K562 (cell line): ENCODE results near the gene PRKD2. TPM values are rescaled to one million over a fixed set of nuclear protein-coding genes. Genes with fewer than 3 reads are reported as not detected.

ENCODE experiments used
- ATAC-seq: fragments of 200-7000 bp; cut with Tn5 transposase; 3 replicates; pipeline ENCODE4 v1.9.1; 2020; ENCODE audit warnings: moderate library complexity
- BruUV-seq: library from RNA; stranded (reverse); fragments of 400-500 nt; replicated peaks from 2 replicates; lab custom pipeline; 2021; lab: Mats Ljungman, UMichigan
- CTCF ChIA-PET: fragments of 300-600 bp; formaldehyde crosslinking; extraction: SDS; loops from one replicate; lab custom pipeline; 2021; ENCODE audit warnings: low intra/inter-chr PET ratio; lab: Yijun Ruan, JAX
- POLR2A ChIA-PET: fragments of 300-600, 350-650 bp; sonication (Branson Sonifier 250); formaldehyde crosslinking; extraction: SDS; loops from one replicate; lab custom pipeline; 2021; ENCODE audit warnings: antibody characterized with exemption, inconsistent platforms; lab: Yijun Ruan, JAX
- DNase-seq, 4 experiments: peaks; one replicate each; pipeline versions ENCODE4 v3.0.0 to v3.0.0-alpha.2; 2011 to 2018; ENCODE audit warnings: low spot score in 3 of 4, mixed read lengths in 3 of 4; ENCODE audit errors: extremely low read depth in 1 of 4
- FAIRE-seq: peaks from 2 replicates; lab custom pipeline; 2011; peaks lifted over from hg19 to GRCh38; lab: Jason Lieb, UNC
- H2AFZ ChIP-seq: 2 replicates; pipeline ENCODE4 v1.6.0; 2011; ENCODE audit warnings: low read depth, low read length, control low read depth, inconsistent platforms
- H3K27ac ChIP-seq: fragments of 200-600 bp; 3 replicates; pipeline ENCODE4 v1.8.0; 2011; ENCODE audit warnings: low read depth, mild to moderate bottlenecking, control low read depth, inconsistent platforms, low read length, moderate library complexity, mixed read lengths; ENCODE audit errors: extremely low read depth
- H3K27me3 ChIP-seq, 2 experiments: fragments of 300-600 bp in 1 of 2; 2 replicates in 1 of 2; 3 replicates in 1 of 2; pipeline versions ENCODE4 v1.6.0 to v1.8.0; 2011; ENCODE audit warnings: inconsistent platforms in 2 of 2, low read length in 2 of 2, mild to moderate bottlenecking in 1 of 2, mixed read lengths in 1 of 2, moderate library complexity in 1 of 2; ENCODE audit not compliant: control insufficient read depth in 2 of 2, insufficient read depth in 2 of 2
- H3K36me3 ChIP-seq: fragments of 300-600 bp; 3 replicates; pipeline ENCODE4 v1.8.0; 2011; ENCODE audit warnings: mild to moderate bottlenecking, low read length, inconsistent platforms; ENCODE audit not compliant: control insufficient read depth, insufficient read depth
- H3K4me1 ChIP-seq, 2 experiments: fragments of 200-600 bp in 1 of 2; replicated peaks in 1 of 2; 2 replicates in 1 of 2; 3 replicates in 1 of 2; pipeline versions ENCODE4 v1.5.1 to v1.8.0; 2011; ENCODE audit warnings: inconsistent platforms in 2 of 2, low read length in 2 of 2, mild to moderate bottlenecking in 1 of 2, mixed read lengths in 1 of 2, moderate library complexity in 1 of 2; ENCODE audit not compliant: control insufficient read depth in 2 of 2, insufficient read depth in 2 of 2
- H3K4me2 ChIP-seq: 2 replicates; pipeline ENCODE4 v1.6.1; 2011; ENCODE audit warnings: low read length, control low read depth, inconsistent platforms, mixed read lengths; ENCODE audit not compliant: insufficient read depth
- H3K4me3 ChIP-seq: fragments of 200-600 bp; sonication (generic), shearing (Covaris generic); 2 replicates; pipeline ENCODE4 v1.5.1; 2016; ENCODE audit warnings: control low read depth, inconsistent platforms
- H3K79me2 ChIP-seq: fragments of 200-600 bp; 3 replicates; pipeline ENCODE4 v1.8.0; 2011; ENCODE audit warnings: low read length, inconsistent platforms; ENCODE audit not compliant: control insufficient read depth, insufficient read depth
- H3K9ac ChIP-seq, 2 experiments: 2 replicates each; pipeline versions ENCODE4 v1.6.0 to v1.6.1; 2011; ENCODE audit warnings: low read depth in 2 of 2, low read length in 2 of 2, control low read depth in 1 of 2, inconsistent platforms in 1 of 2, mild to moderate bottlenecking in 1 of 2, mixed read lengths in 1 of 2; ENCODE audit not compliant: insufficient read depth in 1 of 2
- H3K9me1 ChIP-seq: one replicate; pipeline ENCODE4 v1.6.0; 2011; ENCODE audit warnings: inconsistent platforms, mild to moderate bottlenecking, low read length, moderate library complexity; ENCODE audit not compliant: control insufficient read depth, insufficient read depth
- H3K9me3 ChIP-seq: replicated peaks from 2 replicates; pipeline ENCODE4 v1.5.1; 2011; ENCODE audit warnings: low read depth, low read length, inconsistent platforms; ENCODE audit not compliant: control insufficient read depth, insufficient read depth
- H4K20me1 ChIP-seq: replicated peaks from 2 replicates; pipeline ENCODE4 v1.6.1; 2011; ENCODE audit warnings: low read length, inconsistent platforms, mixed read lengths; ENCODE audit not compliant: control insufficient read depth, insufficient read depth
- CBX1 ChIP-seq: sonication (generic); IDR thresholded peaks from 2 replicates; pipeline ENCODE4 v1.6.1; 2016; ENCODE audit warnings: antibody characterized with exemption, low read depth, mild to moderate bottlenecking
- CTBP1 ChIP-seq: fragments of 450-650 bp; IDR thresholded peaks from 2 replicates; pipeline ENCODE4 v1.6.1; 2016; ENCODE audit warnings: borderline replicate concordance
- ETS1 ChIP-seq: conservative IDR thresholded peaks from 2 replicates; pipeline ENCODE4 v1.6.1; 2011; ENCODE audit warnings: low read depth, mild to moderate bottlenecking, low read length; ENCODE audit not compliant: control insufficient read depth
- GABPB1 ChIP-seq: sonication (generic); formaldehyde crosslinking; IDR thresholded peaks from 2 replicates; pipeline ENCODE4 v1.8.0; 2022; ENCODE audit warnings: mild to moderate bottlenecking, missing genetic modification reagents
- GABPB2 ChIP-seq: fragments of 250-450 bp; sonication (Bioruptor Pico); conservative IDR thresholded peaks from 2 replicates; pipeline ENCODE4 v1.5.1; 2021; ENCODE audit warnings: mild to moderate bottlenecking
- MEF2D ChIP-seq: conservative IDR thresholded peaks from 2 replicates; pipeline ENCODE4 v1.6.1; 2016; ENCODE audit warnings: low read depth, missing genetic modification characterization, missing compliant biosample characterization
- NCOR1 ChIP-seq: fragments of 450-650 bp; IDR thresholded peaks from 2 replicates; pipeline ENCODE4 v1.6.1; 2016; ENCODE audit warnings: mild to moderate bottlenecking, moderate library complexity
- SMARCA4 ChIP-seq: fragments of 450-650 bp; IDR thresholded peaks from 2 replicates; pipeline ENCODE4 v1.6.1; 2016
- SP1 ChIP-seq: sonication (generic); formaldehyde crosslinking; IDR thresholded peaks from 2 replicates; pipeline ENCODE4 v1.8.1; 2022; ENCODE audit warnings: mild to moderate bottlenecking, missing genetic modification reagents
- XRCC5 ChIP-seq: fragments of 200-400 bp; formaldehyde crosslinking; IDR thresholded peaks from 2 replicates; pipeline ENCODE4 v1.6.1; 2017; ENCODE audit warnings: low read depth, mild to moderate bottlenecking, low read length
- ZFP91 ChIP-seq: sonication (generic); formaldehyde crosslinking; IDR thresholded peaks from 2 replicates; pipeline ENCODE4 v1.8.0; 2022; ENCODE audit warnings: mild to moderate bottlenecking, missing genetic modification reagents
- ZNF140 ChIP-seq: fragments of 250-450 bp; sonication (Bioruptor Pico); IDR thresholded peaks from 2 replicates; pipeline ENCODE4 v1.8.0; 2021; ENCODE audit warnings: moderate library complexity, mild to moderate bottlenecking, inconsistent platforms
- WGBS: fragments of 100-300 bp; shearing (Covaris generic); methylation state at CpG from one replicate; pipeline ENCODE4 v1.1.6; 2016; ENCODE audit warnings: low coverage, mixed read lengths; ENCODE audit not compliant: insufficient coverage; ENCODE audit errors: missing lambda C conversion rate; 5-methylcytosine and 5-hydroxymethylcytosine counted together
- in situ Hi-C: fragments of 300-500 bp; cut with MboI; formaldehyde crosslinking; loops from 4 replicates; pipeline ENCODE4 v1.15.0; 2018; ENCODE audit warnings: inconsistent platforms, mixed read lengths
- intact Hi-C: fragments of 100-400 bp; cut with micrococcal nuclease; formaldehyde crosslinking; loops from 2 replicates; pipeline ENCODE4 v1.14.2; 2022
- polyA plus RNA-seq, 8 experiments: library from polyadenylated mRNA; depleted of rRNA in 4 of 8; stranded (reverse) in 5 of 8; unstranded in 3 of 8; fragments of >200 nt; fragmentation: Nextera tagmentation in 2 of 8; fragmentation: Illumina TruSeq in 1 of 8; extraction: Ambion mirVana in 2 of 8; extraction: Trizol in 1 of 8; gene quantifications; 2 replicates each; pipeline versions ENCODE4 v1.2.1 to v1.2.3, GENCODE V29; 2011 to 2014; ENCODE audit warnings: inconsistent platforms in 1 of 8, missing spikeins in 1 of 8
- total RNA-seq, 7 experiments: library from RNA; depleted of rRNA in 6 of 7; stranded (reverse); fragments of >200 nt in 6 of 7; fragmentation: Illumina TruSeq in 2 of 7; extraction: Trizol in 2 of 7; gene quantifications; 2 replicates each; pipeline versions ENCODE4 v1.2.1 to v1.2.3, GENCODE V29; 2011 to 2021; ENCODE audit warnings: low replicate concordance in 1 of 7
- TF ChIP-seq, protein P1 (sequence below): IDR thresholded peaks from 2 replicates; pipeline ENCODE4 v1.6.1; 2011; ENCODE audit warnings: borderline replicate concordance, low read depth, mild to moderate bottlenecking, moderate library complexity, low read length; ENCODE audit not compliant: insufficient read depth, poor library complexity, severe bottlenecking

PRKD2 gene
- total and polyA plus RNA-seq, 9 of the 15 experiments (the other 6 are each of a cell fraction or from before 2014, with no cell fraction given), result 1.8 to 60.0 (median 15.0) TPM

DNA sequence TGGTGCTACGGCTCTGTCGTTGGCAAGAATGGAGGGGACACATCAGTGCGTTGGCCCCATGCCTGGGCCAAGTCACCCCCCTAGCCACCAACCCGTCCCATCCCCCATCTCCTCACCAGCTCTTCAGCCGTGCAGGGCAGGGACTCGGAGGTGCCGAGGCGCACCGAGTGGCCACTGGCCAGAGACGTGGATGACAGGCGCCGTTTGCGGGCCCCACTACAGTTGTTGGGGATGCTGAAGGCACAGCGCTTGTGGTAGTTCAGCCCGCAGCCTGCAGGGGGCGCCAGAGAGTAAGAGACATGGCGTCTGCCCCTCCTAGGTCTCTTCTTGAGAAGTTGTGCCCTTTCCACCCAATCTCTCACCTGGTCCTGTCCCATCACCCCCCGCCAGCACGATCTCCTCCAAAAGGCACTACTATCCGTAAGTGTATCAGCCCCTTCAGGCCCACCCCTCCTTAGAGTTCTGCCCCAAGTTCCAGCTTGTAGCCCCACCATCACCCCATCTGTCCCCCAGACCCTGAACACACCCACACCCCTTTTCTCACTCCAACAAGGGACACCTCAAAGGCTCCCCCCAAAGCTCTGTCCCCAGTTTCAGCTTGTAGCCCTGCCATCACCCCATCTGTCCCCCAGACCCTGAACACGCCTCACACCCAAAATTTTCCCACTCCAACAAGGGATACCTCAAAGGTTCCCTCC lies 12.4 kb downstream of the PRKD2 start:
- peak; percentile 79 to 84 (median 82) for DNase-seq
- peak; percentile 98 for ATAC-seq
- H3K9me3 ChIP-seq, result no peaks in the 10 kb centered on the region
- no TSS peak for BruUV-seq
- no peaks in the 10 kb centered on the region; the same call in 1 of the 2 replicates for H4K20me1 ChIP-seq
- CTCF ChIA-PET, result interaction anchor here (0.8 to 1.9 kb wide), 3 partner anchors 24 to 136 kb away, joined by 3 to 12 read pairs (median 6); no protein-coding TSS in a partner anchor
- peaks cover 56% of the 10 kb centered on the region for H3K36me3 ChIP-seq
- in situ Hi-C loops (no loop called here), intact Hi-C loops (loop anchor here (2.0 kb wide), 1 partner anchor 42 kb away; the partner anchor contains the start of genes FKRP and STRN4)
- WGBS, result 17% methylated on average over 19 of the region's 21 CpGs
- peaks cover 0 to 6% of the 10 kb centered on the region in 2 experiments; a peak in 1 of 5 replicates for H3K4me1 ChIP-seq
- H3K4me2 ChIP-seq, result no peak overlapping the region
- peaks cover 5% of the 10 kb centered on the region for H3K9me1 ChIP-seq
- no peaks in the 10 kb centered on the region for H3K27me3 ChIP-seq
- H3K9ac ChIP-seq, result no peak overlapping the region
- no peak overlapping the region for H2AFZ ChIP-seq
- peak; percentile 15 for FAIRE-seq
- H3K79me2 ChIP-seq, result no peaks in the 10 kb centered on the region
- H3K27ac ChIP-seq, result no peak overlapping the region
- POLR2A ChIA-PET, result interaction anchor here (1.5 kb wide), 1 partner anchor 12 kb away, joined by 5 read pairs; the partner anchor contains the start of gene PRKD2
- no peak overlapping the region for H3K4me3 ChIP-seq
- 0 out of 2 replicates have a peak, but pooled peaks have one; percentile 34 for TF ChIP-seq GABPB1 (CRISPR knock-in tag)
- no peak for TF ChIP-seq ETS1
- TF ChIP-seq XRCC5, result peak; percentile 76; the same call in 1 of the 2 replicates
- peak; percentile 45; the same call in 1 of the 2 replicates for TF ChIP-seq SMARCA4
- TF ChIP-seq CTBP1, result 0 out of 2 replicates have a peak, but pooled peaks have one; percentile 28
- no peak for TF ChIP-seq NCOR1
- no peak for TF ChIP-seq GABPB2 (CRISPR knock-in tag)
- TF ChIP-seq, protein P1, sequence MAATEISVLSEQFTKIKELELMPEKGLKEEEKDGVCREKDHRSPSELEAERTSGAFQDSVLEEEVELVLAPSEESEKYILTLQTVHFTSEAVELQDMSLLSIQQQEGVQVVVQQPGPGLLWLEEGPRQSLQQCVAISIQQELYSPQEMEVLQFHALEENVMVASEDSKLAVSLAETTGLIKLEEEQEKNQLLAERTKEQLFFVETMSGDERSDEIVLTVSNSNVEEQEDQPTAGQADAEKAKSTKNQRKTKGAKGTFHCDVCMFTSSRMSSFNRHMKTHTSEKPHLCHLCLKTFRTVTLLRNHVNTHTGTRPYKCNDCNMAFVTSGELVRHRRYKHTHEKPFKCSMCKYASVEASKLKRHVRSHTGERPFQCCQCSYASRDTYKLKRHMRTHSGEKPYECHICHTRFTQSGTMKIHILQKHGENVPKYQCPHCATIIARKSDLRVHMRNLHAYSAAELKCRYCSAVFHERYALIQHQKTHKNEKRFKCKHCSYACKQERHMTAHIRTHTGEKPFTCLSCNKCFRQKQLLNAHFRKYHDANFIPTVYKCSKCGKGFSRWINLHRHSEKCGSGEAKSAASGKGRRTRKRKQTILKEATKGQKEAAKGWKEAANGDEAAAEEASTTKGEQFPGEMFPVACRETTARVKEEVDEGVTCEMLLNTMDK, result peak; percentile 78
- TF ChIP-seq CBX1, result no peak
- no peak for TF ChIP-seq MEF2D
- TF ChIP-seq ZFP91, result 0 out of 2 replicates have a peak, but pooled peaks have one; percentile 6
- no peak for TF ChIP-seq ZNF140 (CRISPR knock-in tag)
- no peak for TF ChIP-seq SP1 (CRISPR knock-in tag)
